Thyroid gland (tissue), 4 donors: ENCODE results near the gene GGA3.

Experiments used
- CTCF ChIP-seq, 6 experiments: fragments of 200-600 bp in 3 of 6; fragments of 450-650 bp in 3 of 6; sonication (generic) in 3 of 6; IDR thresholded peaks; one replicate each; pipeline ENCODE4 v1.5.1; 2016 to 2019; ENCODE audit warnings: antibody characterized with exemption in 6 of 6, mild to moderate bottlenecking in 2 of 6, inconsistent platforms in 1 of 6, moderate library complexity in 1 of 6
- POLR2A ChIP-seq, 2 donors: fragments of 450-650 bp; IDR thresholded peaks; one replicate each; pipeline ENCODE4 v1.6.1; 2017; ENCODE audit warnings: antibody characterized with exemption in 2 of 2, mild to moderate bottlenecking in 2 of 2, moderate library complexity in 1 of 2

GRCh38 chr17:75301049-75301448 lies 39.6 kb upstream of the GGA3 start:
- TF ChIP-seq CTCF (IDR thresholded peaks at IDR 0.05) (no peak), POLR2A (IDR thresholded peaks at IDR 0.05) (no peak)
